SK-N-SH (cell line): ENCODE data around the gene STMN1. TPM values are rescaled to one million over a fixed set of nuclear protein-coding genes. Genes with fewer than 3 reads are reported as not detected.

Experiments used
- CTCF ChIA-PET: fragments of 300-600, 350-600 bp; formaldehyde crosslinking; extraction: SDS; loops from one replicate; lab custom pipeline; 2021; lab: Yijun Ruan, JAX
- POLR2A ChIA-PET: fragments of 350-600 bp; sonication (Branson Sonifier 250); formaldehyde crosslinking; extraction: SDS; loops from one replicate; lab custom pipeline; 2020; ENCODE audit warnings: antibody characterized with exemption, inconsistent platforms; lab: Yijun Ruan, JAX
- DNase-seq: peaks from one replicate; pipeline ENCODE4 v3.0.0; 2012
- H2AFZ ChIP-seq: fragments of 200-600 bp; sonication (generic); 2 replicates; pipeline ENCODE4 v1.8.1; 2016; ENCODE audit warnings: antibody characterized with exemption, mild to moderate bottlenecking, low read depth
- H3F3A ChIP-seq: fragments of 200-600 bp; sonication (generic); replicated peaks from 2 replicates; pipeline ENCODE3; 2016; ENCODE audit warnings: antibody characterized with exemption, mild to moderate bottlenecking; ENCODE audit not compliant: insufficient read depth
- H3K27ac ChIP-seq, 2 experiments: fragments of 200-500 bp in 1 of 2; fragments of 200-600 bp in 1 of 2; sonication (Bioruptor generic) in 1 of 2; sonication (generic), shearing (Covaris generic) in 1 of 2; 2 replicates each; pipeline versions ENCODE4 v1.5.1 to v1.6.1; 2014 to 2016; ENCODE audit warnings: low read depth in 2 of 2, inconsistent platforms in 1 of 2, low read length in 1 of 2, mild to moderate bottlenecking in 1 of 2, mixed read lengths in 1 of 2
- H3K27me3 ChIP-seq: fragments of 200-600 bp; sonication (generic), shearing (Covaris generic); 2 replicates; pipeline ENCODE4 v1.6.1; 2016; ENCODE audit warnings: mixed run types; ENCODE audit not compliant: insufficient read depth
- H3K36me3 ChIP-seq, 2 experiments: fragments of 200-500 bp in 1 of 2; fragments of 200-600 bp in 1 of 2; sonication (Bioruptor generic) in 1 of 2; sonication (generic) in 1 of 2; replicated peaks in 1 of 2; 2 replicates each; pipeline versions ENCODE3 to v1.5.1; 2014 to 2016; ENCODE audit warnings: low read length in 1 of 2, mild to moderate bottlenecking in 1 of 2; ENCODE audit not compliant: insufficient read depth in 2 of 2, control insufficient read depth in 1 of 2
- H3K4me1 ChIP-seq, 2 experiments: fragments of 200-500 bp in 1 of 2; fragments of 200-600 bp in 1 of 2; sonication (Bioruptor generic) in 1 of 2; sonication (generic), shearing (Covaris generic) in 1 of 2; 2 replicates each; pipeline versions ENCODE4 v1.5.1 to v1.6.1; 2014 to 2016; ENCODE audit warnings: low read depth in 1 of 2, low read length in 1 of 2, mixed run types in 1 of 2; ENCODE audit not compliant: insufficient read depth in 2 of 2, control insufficient read depth in 1 of 2
- H3K4me2 ChIP-seq: fragments of 200-600 bp; sonication (generic), shearing (Covaris generic); 2 replicates; pipeline ENCODE4 v1.6.1; 2017; ENCODE audit warnings: mixed run types
- H3K4me3 ChIP-seq, 2 experiments: fragments of 200-500 bp in 1 of 2; fragments of 200-600 bp in 1 of 2; sonication (Bioruptor generic) in 1 of 2; sonication (generic), shearing (Covaris generic) in 1 of 2; 2 replicates each; pipeline versions ENCODE4 v1.5.1 to v1.8.1; 2014 to 2016; ENCODE audit warnings: low read depth in 2 of 2, inconsistent platforms in 1 of 2, low read length in 1 of 2, mild to moderate bottlenecking in 1 of 2, mixed read lengths in 1 of 2, moderate library complexity in 1 of 2
- H3K79me2 ChIP-seq: fragments of 200-600 bp; sonication (generic); 2 replicates; pipeline ENCODE4 v1.8.1; 2017; ENCODE audit warnings: mild to moderate bottlenecking; ENCODE audit not compliant: insufficient read depth
- H3K9ac ChIP-seq: fragments of 200-600 bp; sonication (generic); 2 replicates; pipeline ENCODE4 v1.6.1; 2017; ENCODE audit warnings: mixed run types
- H3K9me2 ChIP-seq: fragments of 200-600 bp; sonication (generic); 2 replicates; pipeline ENCODE4 v1.6.1; 2017; ENCODE audit warnings: mixed run types
- H3K9me3 ChIP-seq: fragments of 200-600 bp; sonication (generic); 2 replicates; pipeline ENCODE4 v1.6.1; 2017; ENCODE audit warnings: mixed run types, mild to moderate bottlenecking, moderate library complexity
- H4K20me1 ChIP-seq: fragments of 200-600 bp; sonication (generic); 2 replicates; pipeline ENCODE4 v1.6.1; 2017; ENCODE audit warnings: mild to moderate bottlenecking, mixed run types; ENCODE audit not compliant: insufficient read depth
- CHD2 ChIP-seq: fragments of 150-350 bp; IDR thresholded peaks from 2 replicates; pipeline ENCODE4 v1.6.1; 2018; ENCODE audit warnings: low read length; ENCODE audit not compliant: partially characterized antibody
- EP300 ChIP-seq, 2 experiments: IDR thresholded peaks; 2 replicates each; pipeline versions ENCODE4 v1.4.0 to v1.6.1; 2012; ENCODE audit warnings: borderline replicate concordance in 1 of 2, low read depth in 1 of 2, low read length in 1 of 2
- EZH2phosphoT487 ChIP-seq: fragments of 200-600 bp; sonication (generic); IDR thresholded peaks from 2 replicates; pipeline ENCODE4 v1.6.1; 2017; ENCODE audit warnings: low read depth, mixed run types, mild to moderate bottlenecking, antibody characterized with exemption, moderate library complexity, borderline replicate concordance
- FOXM1 ChIP-seq: IDR thresholded peaks from 2 replicates; pipeline ENCODE4 v1.4.0; 2012; ENCODE audit warnings: low read depth, mild to moderate bottlenecking
- GABPA ChIP-seq: IDR thresholded peaks from 2 replicates; pipeline ENCODE4 v1.4.0; 2012; ENCODE audit warnings: low read depth, mild to moderate bottlenecking
- MAX ChIP-seq: IDR thresholded peaks from 2 replicates; pipeline ENCODE4 v1.4.0; 2012; ENCODE audit warnings: low read depth
- RAD21 ChIP-seq: IDR thresholded peaks from 2 replicates; pipeline ENCODE4 v1.6.1; 2012; ENCODE audit warnings: mild to moderate bottlenecking, low read length
- RCOR1 ChIP-seq: fragments of 150-350 bp; IDR thresholded peaks from 2 replicates; pipeline ENCODE4 v1.6.1; 2017; ENCODE audit warnings: antibody characterized with exemption, low read length
- SIN3A ChIP-seq: IDR thresholded peaks from 2 replicates; pipeline ENCODE4 v1.6.1; 2012; ENCODE audit warnings: low read depth, mild to moderate bottlenecking, low read length, moderate library complexity, borderline replicate concordance
- SMC3 ChIP-seq: IDR thresholded peaks from 2 replicates; pipeline ENCODE4 v1.6.1; 2012; ENCODE audit warnings: low read depth, low read length, improper control_type of control experiment
- TEAD4 ChIP-seq: IDR thresholded peaks from 2 replicates; pipeline ENCODE4 v1.4.0; 2012; ENCODE audit warnings: mild to moderate bottlenecking, borderline replicate concordance; ENCODE audit not compliant: insufficient read depth
- USF2 ChIP-seq: fragments of 150-350 bp; IDR thresholded peaks from 2 replicates; pipeline ENCODE4 v1.6.1; 2017; ENCODE audit warnings: antibody characterized with exemption, low read length, low read depth, borderline replicate concordance
- YY1 ChIP-seq: IDR thresholded peaks from 2 replicates; pipeline ENCODE4 v1.4.0; 2012; ENCODE audit warnings: low read depth, mild to moderate bottlenecking
- WGBS: methylation state at CpG from one replicate; pipeline ENCODE4 v1.1.6; 2017; ENCODE audit warnings: low lambda C conversion rate; 5-methylcytosine and 5-hydroxymethylcytosine counted together
- polyA plus RNA-seq, 3 experiments: library from polyadenylated mRNA; depleted of rRNA; stranded (reverse); fragments of >200 nt; gene quantifications; 2 replicates each; pipeline ENCODE4 v1.2.3, GENCODE V29; 2012
- TF ChIP-seq, protein P1 (sequence below): fragments of 200-600 bp; sonication (generic); IDR thresholded peaks from 2 replicates; pipeline ENCODE4 v1.6.1; 2017; ENCODE audit warnings: antibody characterized with exemption, mild to moderate bottlenecking, moderate library complexity
- TF ChIP-seq, protein P2 (sequence below): IDR thresholded peaks from 2 replicates; pipeline ENCODE4 v1.6.1; 2012; ENCODE audit warnings: mild to moderate bottlenecking, low read depth, low read length, moderate library complexity
- TF ChIP-seq, protein P3 (sequence below): IDR thresholded peaks from 2 replicates; pipeline ENCODE4 v1.4.0; 2012; ENCODE audit warnings: low read depth, borderline replicate concordance

STMN1 gene
- polyA plus RNA-seq, 1 of the 3 experiments (the other 2 are of a cell fraction) = 143 TPM

- no peaks in the 10 kb centered on the region for H3K4me1 ChIP-seq
- H3K27ac ChIP-seq = no peak overlapping the region
- no peaks in the 10 kb centered on the region for H3K79me2 ChIP-seq
- no peaks in the 10 kb centered on the region for H3K9me3 ChIP-seq
- no peaks in the 10 kb centered on the region for H3K36me3 ChIP-seq
- no peak overlapping the region for H2AFZ ChIP-seq
- 84% methylated on average over 5 of the region's 5 CpGs for WGBS
- no peak for DNase-seq
- no peaks in the 10 kb centered on the region for H3K27me3 ChIP-seq
- H3K9ac ChIP-seq = no peak overlapping the region
- TF ChIP-seq, protein P1, sequence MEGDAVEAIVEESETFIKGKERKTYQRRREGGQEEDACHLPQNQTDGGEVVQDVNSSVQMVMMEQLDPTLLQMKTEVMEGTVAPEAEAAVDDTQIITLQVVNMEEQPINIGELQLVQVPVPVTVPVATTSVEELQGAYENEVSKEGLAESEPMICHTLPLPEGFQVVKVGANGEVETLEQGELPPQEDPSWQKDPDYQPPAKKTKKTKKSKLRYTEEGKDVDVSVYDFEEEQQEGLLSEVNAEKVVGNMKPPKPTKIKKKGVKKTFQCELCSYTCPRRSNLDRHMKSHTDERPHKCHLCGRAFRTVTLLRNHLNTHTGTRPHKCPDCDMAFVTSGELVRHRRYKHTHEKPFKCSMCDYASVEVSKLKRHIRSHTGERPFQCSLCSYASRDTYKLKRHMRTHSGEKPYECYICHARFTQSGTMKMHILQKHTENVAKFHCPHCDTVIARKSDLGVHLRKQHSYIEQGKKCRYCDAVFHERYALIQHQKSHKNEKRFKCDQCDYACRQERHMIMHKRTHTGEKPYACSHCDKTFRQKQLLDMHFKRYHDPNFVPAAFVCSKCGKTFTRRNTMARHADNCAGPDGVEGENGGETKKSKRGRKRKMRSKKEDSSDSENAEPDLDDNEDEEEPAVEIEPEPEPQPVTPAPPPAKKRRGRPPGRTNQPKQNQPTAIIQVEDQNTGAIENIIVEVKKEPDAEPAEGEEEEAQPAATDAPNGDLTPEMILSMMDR = no peak
- TF ChIP-seq EZH2phosphoT487 = no peak
- TF ChIP-seq, protein P2, sequence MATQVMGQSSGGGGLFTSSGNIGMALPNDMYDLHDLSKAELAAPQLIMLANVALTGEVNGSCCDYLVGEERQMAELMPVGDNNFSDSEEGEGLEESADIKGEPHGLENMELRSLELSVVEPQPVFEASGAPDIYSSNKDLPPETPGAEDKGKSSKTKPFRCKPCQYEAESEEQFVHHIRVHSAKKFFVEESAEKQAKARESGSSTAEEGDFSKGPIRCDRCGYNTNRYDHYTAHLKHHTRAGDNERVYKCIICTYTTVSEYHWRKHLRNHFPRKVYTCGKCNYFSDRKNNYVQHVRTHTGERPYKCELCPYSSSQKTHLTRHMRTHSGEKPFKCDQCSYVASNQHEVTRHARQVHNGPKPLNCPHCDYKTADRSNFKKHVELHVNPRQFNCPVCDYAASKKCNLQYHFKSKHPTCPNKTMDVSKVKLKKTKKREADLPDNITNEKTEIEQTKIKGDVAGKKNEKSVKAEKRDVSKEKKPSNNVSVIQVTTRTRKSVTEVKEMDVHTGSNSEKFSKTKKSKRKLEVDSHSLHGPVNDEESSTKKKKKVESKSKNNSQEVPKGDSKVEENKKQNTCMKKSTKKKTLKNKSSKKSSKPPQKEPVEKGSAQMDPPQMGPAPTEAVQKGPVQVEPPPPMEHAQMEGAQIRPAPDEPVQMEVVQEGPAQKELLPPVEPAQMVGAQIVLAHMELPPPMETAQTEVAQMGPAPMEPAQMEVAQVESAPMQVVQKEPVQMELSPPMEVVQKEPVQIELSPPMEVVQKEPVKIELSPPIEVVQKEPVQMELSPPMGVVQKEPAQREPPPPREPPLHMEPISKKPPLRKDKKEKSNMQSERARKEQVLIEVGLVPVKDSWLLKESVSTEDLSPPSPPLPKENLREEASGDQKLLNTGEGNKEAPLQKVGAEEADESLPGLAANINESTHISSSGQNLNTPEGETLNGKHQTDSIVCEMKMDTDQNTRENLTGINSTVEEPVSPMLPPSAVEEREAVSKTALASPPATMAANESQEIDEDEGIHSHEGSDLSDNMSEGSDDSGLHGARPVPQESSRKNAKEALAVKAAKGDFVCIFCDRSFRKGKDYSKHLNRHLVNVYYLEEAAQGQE = no peak
- no peak for TF ChIP-seq GABPA
- TF ChIP-seq EP300 (IDR thresholded peaks at IDR 0.05; ENCODE audit: borderline replicate concordance in 1 of 2, low read depth in 1 of 2, low read length in 1 of 2) = no peak
- H3K4me2 ChIP-seq = no peak overlapping the region
- CTCF ChIA-PET = interaction anchor here (1.1 kb wide), 1 partner anchor 14 kb away, joined by 3 read pairs; no protein-coding TSS in a partner anchor
- POLR2A ChIA-PET = no interaction called here
- no peak overlapping the region for H3K4me3 ChIP-seq
- H3K9me2 ChIP-seq = no peaks in the 10 kb centered on the region
- peaks cover 2% of the 10 kb centered on the region for H3F3A ChIP-seq
- H4K20me1 ChIP-seq = no peaks in the 10 kb centered on the region
Observed at GRCh38 chr1:25917996-25918395, 11.8 kb upstream of the STMN1 start.

DNA sequence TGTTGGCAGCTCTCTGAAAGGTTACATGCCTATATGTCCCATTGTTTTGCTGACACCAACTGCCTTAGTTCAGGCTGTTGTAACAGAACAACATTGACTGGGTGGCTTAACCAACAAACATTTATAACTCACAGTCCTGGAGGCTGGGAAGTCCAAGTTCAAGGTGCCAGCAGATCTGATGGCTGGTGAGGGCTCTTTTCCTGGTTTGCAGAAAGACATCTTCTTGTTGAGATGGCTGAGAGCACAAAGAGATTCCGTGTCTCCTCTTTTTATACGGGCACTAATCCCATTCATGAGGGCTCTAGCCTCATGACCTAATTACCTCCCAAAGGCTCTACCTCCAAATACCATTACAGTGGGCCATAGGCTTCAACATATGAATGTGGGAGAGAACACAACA is 10.2 kb upstream of the STMN1 start:
- Histone ChIP-seq H3K4me2 (no peak overlapping the region), H3K9me3 (no peaks in the 10 kb centered on the region), H3K79me2 (no peaks in the 10 kb centered on the region), H3K36me3 (no peaks in the 10 kb centered on the region), H3K27me3 (no peaks in the 10 kb centered on the region), H2AFZ (no peak overlapping the region), H3K9me2 (no peaks in the 10 kb centered on the region), H3K9ac (no peak overlapping the region), H3K4me3 (no peak overlapping the region), H4K20me1 (no peaks in the 10 kb centered on the region), H3F3A (peaks cover 10% of the 10 kb centered on the region)
- DNase-seq = no peak
- 94% methylated on average over 2 of the region's 2 CpGs for WGBS
- TF ChIP-seq SMC3 = no peak
- TF ChIP-seq TEAD4 = no peak
- TF ChIP-seq RAD21 = no peak
- no peak for TF ChIP-seq RCOR1
- TF ChIP-seq CHD2 = no peak
- TF ChIP-seq MAX = no peak
- no peak for TF ChIP-seq FOXM1
- no peak for TF ChIP-seq YY1
- TF ChIP-seq SIN3A = no peak
- no peak for TF ChIP-seq USF2
- TF ChIP-seq, protein P3, sequence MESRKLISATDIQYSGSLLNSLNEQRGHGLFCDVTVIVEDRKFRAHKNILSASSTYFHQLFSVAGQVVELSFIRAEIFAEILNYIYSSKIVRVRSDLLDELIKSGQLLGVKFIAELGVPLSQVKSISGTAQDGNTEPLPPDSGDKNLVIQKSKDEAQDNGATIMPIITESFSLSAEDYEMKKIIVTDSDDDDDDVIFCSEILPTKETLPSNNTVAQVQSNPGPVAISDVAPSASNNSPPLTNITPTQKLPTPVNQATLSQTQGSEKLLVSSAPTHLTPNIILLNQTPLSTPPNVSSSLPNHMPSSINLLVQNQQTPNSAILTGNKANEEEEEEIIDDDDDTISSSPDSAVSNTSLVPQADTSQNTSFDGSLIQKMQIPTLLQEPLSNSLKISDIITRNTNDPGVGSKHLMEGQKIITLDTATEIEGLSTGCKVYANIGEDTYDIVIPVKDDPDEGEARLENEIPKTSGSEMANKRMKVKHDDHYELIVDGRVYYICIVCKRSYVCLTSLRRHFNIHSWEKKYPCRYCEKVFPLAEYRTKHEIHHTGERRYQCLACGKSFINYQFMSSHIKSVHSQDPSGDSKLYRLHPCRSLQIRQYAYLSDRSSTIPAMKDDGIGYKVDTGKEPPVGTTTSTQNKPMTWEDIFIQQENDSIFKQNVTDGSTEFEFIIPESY = no peak
- TF ChIP-seq, all 33 proteins: peak for 0
- CTCF ChIA-PET = interaction anchor here (1.4 kb wide), 1 partner anchor 120 kb away, joined by 5 read pairs; no protein-coding TSS in a partner anchor
- Histone ChIP-seq H3K27ac (no peak overlapping the region), H3K4me1 (peaks cover 0 to 9% of the 10 kb centered on the region in 2 experiments; a peak in 2 of 4 replicates)
- POLR2A ChIA-PET = no interaction called here
